Measurements from ENCODE around the gene SHOC2. TPM values are rescaled to one million over a fixed set of nuclear protein-coding genes. Genes with fewer than 3 reads are reported as not detected.

SHOC2 gene
- total and polyA plus RNA-seq, 2 of the 4 experiments (the other 2 are of a cell fraction) = 13.4 to 47.5 TPM

DNA sequence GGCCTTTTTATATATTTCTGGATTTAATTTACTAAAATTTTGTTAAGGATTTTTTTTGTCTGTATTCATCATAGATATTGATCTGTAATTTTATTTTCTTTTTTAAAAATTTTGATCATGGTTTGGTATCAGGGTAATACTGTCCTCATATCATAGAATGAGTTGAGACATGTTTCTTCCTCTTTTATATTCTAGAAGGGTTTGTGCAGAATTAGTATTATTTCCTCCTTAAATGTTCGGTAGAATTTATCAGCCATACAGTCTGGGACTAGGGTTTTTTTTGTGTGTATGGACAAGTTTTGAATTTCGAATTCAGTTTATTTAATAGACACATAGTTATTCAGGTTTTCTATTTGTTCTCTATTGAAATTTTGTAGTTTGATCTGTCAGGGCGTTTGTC, 54.0 kb downstream of the SHOC2 start:
- no peak overlapping the region for H4K8ac ChIP-seq (ENCODE audit: low read depth in 2 of 2, low read length in 2 of 2)
- H3K27ac ChIP-seq (ENCODE audit: insufficient read depth, low read length) = no peak overlapping the region
- in situ Hi-C loops (cut with MboI; ENCODE audit: low sequenced_read_pairs) = no loop called here
- H3K9ac ChIP-seq (ENCODE audit: low read depth, low read length) = no peak overlapping the region
- H2AFZ ChIP-seq (replicated peaks; ENCODE audit: low read length, poor library complexity) = no peak overlapping the region
- H3K23ac ChIP-seq (ENCODE audit: low read depth, low read length) = no peak overlapping the region
- H3K9me3 ChIP-seq (ENCODE audit: control insufficient read depth, insufficient read depth, low read length) = no peaks in the 10 kb centered on the region
- no peak overlapping the region for H2AK9ac ChIP-seq (replicated peaks; ENCODE audit: low read depth, low read length, poor library complexity)
- H2AK5ac ChIP-seq (ENCODE audit: low read depth, low read length) = no peak overlapping the region
- no peak overlapping the region for H3K56ac ChIP-seq (ENCODE audit: extremely low read depth, insufficient read depth, low read length)
- H3K4me3 ChIP-seq (ENCODE audit: insufficient read depth, low read depth, low read length) = no peak overlapping the region
- no peaks in the 10 kb centered on the region for H3K36me3 ChIP-seq (ENCODE audit: control insufficient read depth, insufficient read depth, low read length)
- TF ChIP-seq, protein P1, sequence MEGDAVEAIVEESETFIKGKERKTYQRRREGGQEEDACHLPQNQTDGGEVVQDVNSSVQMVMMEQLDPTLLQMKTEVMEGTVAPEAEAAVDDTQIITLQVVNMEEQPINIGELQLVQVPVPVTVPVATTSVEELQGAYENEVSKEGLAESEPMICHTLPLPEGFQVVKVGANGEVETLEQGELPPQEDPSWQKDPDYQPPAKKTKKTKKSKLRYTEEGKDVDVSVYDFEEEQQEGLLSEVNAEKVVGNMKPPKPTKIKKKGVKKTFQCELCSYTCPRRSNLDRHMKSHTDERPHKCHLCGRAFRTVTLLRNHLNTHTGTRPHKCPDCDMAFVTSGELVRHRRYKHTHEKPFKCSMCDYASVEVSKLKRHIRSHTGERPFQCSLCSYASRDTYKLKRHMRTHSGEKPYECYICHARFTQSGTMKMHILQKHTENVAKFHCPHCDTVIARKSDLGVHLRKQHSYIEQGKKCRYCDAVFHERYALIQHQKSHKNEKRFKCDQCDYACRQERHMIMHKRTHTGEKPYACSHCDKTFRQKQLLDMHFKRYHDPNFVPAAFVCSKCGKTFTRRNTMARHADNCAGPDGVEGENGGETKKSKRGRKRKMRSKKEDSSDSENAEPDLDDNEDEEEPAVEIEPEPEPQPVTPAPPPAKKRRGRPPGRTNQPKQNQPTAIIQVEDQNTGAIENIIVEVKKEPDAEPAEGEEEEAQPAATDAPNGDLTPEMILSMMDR (conservative IDR thresholded peaks at IDR 0.05; ENCODE audit: low read depth, low read length) = no peak
- no peak for TF ChIP-seq MAZ (IDR thresholded peaks at IDR 0.05; ENCODE audit: borderline replicate concordance, low read depth, low read length)
- no peak for TF ChIP-seq MAFK (IDR thresholded peaks at IDR 0.05; ENCODE audit: low read depth, low read length)
- no peak for TF ChIP-seq CHD1 (IDR thresholded peaks at IDR 0.05; ENCODE audit: low read depth, low read length)
- no peak for TF ChIP-seq NFE2L2 (IDR thresholded peaks at IDR 0.05; ENCODE audit: low read depth, low read length)
- TF ChIP-seq, protein P2, sequence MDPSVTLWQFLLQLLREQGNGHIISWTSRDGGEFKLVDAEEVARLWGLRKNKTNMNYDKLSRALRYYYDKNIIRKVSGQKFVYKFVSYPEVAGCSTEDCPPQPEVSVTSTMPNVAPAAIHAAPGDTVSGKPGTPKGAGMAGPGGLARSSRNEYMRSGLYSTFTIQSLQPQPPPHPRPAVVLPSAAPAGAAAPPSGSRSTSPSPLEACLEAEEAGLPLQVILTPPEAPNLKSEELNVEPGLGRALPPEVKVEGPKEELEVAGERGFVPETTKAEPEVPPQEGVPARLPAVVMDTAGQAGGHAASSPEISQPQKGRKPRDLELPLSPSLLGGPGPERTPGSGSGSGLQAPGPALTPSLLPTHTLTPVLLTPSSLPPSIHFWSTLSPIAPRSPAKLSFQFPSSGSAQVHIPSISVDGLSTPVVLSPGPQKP (IDR thresholded peaks at IDR 0.05; ENCODE audit: borderline replicate concordance, low read depth, low read length) = no peak
- TF ChIP-seq CEBPB (IDR thresholded peaks at IDR 0.05; ENCODE audit: low read depth, low read length) = no peak
- no peak for TF ChIP-seq BHLHE40 (IDR thresholded peaks at IDR 0.05; ENCODE audit: low read depth, low read length)
- no peak for TF ChIP-seq MXI1 (IDR thresholded peaks at IDR 0.05; ENCODE audit: borderline replicate concordance, low read depth, low read length)
- TF ChIP-seq RFX5 (IDR thresholded peaks at IDR 0.05; ENCODE audit: low read depth, low read length) = no peak
- no peak for TF ChIP-seq SMC3 (IDR thresholded peaks at IDR 0.05; ENCODE audit: low read depth, low read length)
- TF ChIP-seq, protein P3, sequence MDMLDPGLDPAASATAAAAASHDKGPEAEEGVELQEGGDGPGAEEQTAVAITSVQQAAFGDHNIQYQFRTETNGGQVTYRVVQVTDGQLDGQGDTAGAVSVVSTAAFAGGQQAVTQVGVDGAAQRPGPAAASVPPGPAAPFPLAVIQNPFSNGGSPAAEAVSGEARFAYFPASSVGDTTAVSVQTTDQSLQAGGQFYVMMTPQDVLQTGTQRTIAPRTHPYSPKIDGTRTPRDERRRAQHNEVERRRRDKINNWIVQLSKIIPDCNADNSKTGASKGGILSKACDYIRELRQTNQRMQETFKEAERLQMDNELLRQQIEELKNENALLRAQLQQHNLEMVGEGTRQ (IDR thresholded peaks at IDR 0.05; ENCODE audit: low read depth, low read length) = no peak
- no peak for TF ChIP-seq RAD21 (IDR thresholded peaks at IDR 0.05; ENCODE audit: low read length)
- TF ChIP-seq RCOR1 (IDR thresholded peaks at IDR 0.05; ENCODE audit: insufficient replicate concordance, low read length) = no peak
- no peak for TF ChIP-seq FOS (IDR thresholded peaks at IDR 0.05; ENCODE audit: low read depth, low read length)
- no peak for TF ChIP-seq POLR2A (IDR thresholded peaks at IDR 0.05; ENCODE audit: low read depth, low read length)
- H2BK120ac ChIP-seq (ENCODE audit: low read depth, low read length) = no peak overlapping the region
- dilution Hi-C loops (cut with HindIII; ENCODE audit: low sequenced_read_pairs, unreplicated experiment) = no loop called here
- no TSS peak for BruUV-seq (replicated peaks)
- no peak overlapping the region for H2BK15ac ChIP-seq (ENCODE audit: low read depth, low read length)
- H3K79me1 ChIP-seq (ENCODE audit: low read depth in 1 of 2, low read length in 2 of 2) = peaks cover 19 to 36% of the 10 kb centered on the region in 2 experiments
- POLR2A ChIA-PET (ENCODE audit: unreplicated experiment) = no interaction called here
- no peak overlapping the region for H3K14ac ChIP-seq (replicated peaks; ENCODE audit: low read depth, low read length)
- ATAC-seq (ENCODE audit: low read depth) = no peak
- no peak overlapping the region for H4K91ac ChIP-seq (ENCODE audit: insufficient read depth, low read depth, low read length)
- no peak for DNase-seq
- no peak overlapping the region for H4K5ac ChIP-seq (ENCODE audit: low read depth, low read length)
- no peak overlapping the region for H2BK5ac ChIP-seq (ENCODE audit: low read depth, low read length, poor library complexity, severe bottlenecking)
- no peak overlapping the region for H2BK20ac ChIP-seq (ENCODE audit: low read depth, low read length)
- WGBS, 2 experiments (ENCODE audit: extremely low coverage in 2 of 2, insufficient read length in 1 of 2) = no CpG with 5 or more reads among the region's 3 CpGs
- H3K4ac ChIP-seq (ENCODE audit: low read depth, low read length) = no peak overlapping the region
- no peaks in the 10 kb centered on the region for H3K27me3 ChIP-seq (ENCODE audit: control insufficient read depth, insufficient read depth, low read length)
- no peak overlapping the region for H3K4me2 ChIP-seq (ENCODE audit: low read depth, low read length)
- H3K18ac ChIP-seq (ENCODE audit: low read depth, low read length) = no peak overlapping the region
- CTCF ChIA-PET = no interaction called here
- H3K9me1 ChIP-seq (ENCODE audit: insufficient read depth, low read length) = 0 out of 2 replicates have a peak, but pooled peaks cover 3% of the 10 kb centered on the region
- intact Hi-C loops (cut with micrococcal nuclease) = no loop called here
- peaks cover 6% of the 10 kb centered on the region; the same call in 1 of the 2 replicates for H3K4me1 ChIP-seq (ENCODE audit: control insufficient read depth, insufficient read depth, low read length)
- peaks cover 41% of the 10 kb centered on the region; the same call in 1 of the 2 replicates for H4K20me1 ChIP-seq (ENCODE audit: insufficient read depth, low read length)

Measured in IMR-90 (cell line).